ENCODE measurements around the gene CR1L. TPM values are rescaled to one million over a fixed set of nuclear protein-coding genes. Genes with fewer than 3 reads are reported as not detected.

The CR1L gene
- total and polyA plus RNA-seq, 9 of the 15 experiments (the other 6 are each of a cell fraction or from before 2014, with no cell fraction given) = 10.1 to 74.8 (median 34.3) TPM

DNA sequence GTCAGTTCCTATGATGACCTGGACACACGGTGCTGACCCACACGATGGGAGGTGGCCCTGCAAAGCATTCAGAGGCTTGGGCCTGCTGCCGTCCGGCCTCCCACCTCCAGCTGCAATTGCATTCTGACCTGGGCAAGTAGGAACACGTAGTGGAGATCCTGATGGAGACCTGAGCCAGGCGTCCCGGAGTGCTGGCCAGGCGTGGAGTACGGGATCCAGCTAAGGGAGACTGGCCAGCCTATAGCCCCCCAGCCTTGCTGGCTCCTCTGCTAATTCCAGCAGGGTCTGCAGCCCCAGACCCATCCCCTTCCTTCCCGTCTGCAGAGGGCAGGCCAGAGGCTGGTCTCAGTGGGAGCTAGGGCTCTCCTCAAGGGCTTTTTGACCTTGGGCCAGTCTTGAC, 118.2 kb downstream of the CR1L start:
- BruUV-seq (replicated peaks) = no TSS peak
- Histone ChIP-seq H3K4me2 (ENCODE audit: insufficient read depth, low read length) (no peak overlapping the region), H3K9ac (ENCODE audit: insufficient read depth in 1 of 2, low read depth in 2 of 2, low read length in 2 of 2) (no peak overlapping the region), H3K36me3 (ENCODE audit: control insufficient read depth, insufficient read depth, low read length) (peaks cover 96% of the 10 kb centered on the region), H3K4me1 (replicated peaks in 1 of 2; ENCODE audit: control insufficient read depth in 2 of 2, insufficient read depth in 2 of 2, low read length in 2 of 2) (peaks cover 0 to 6% of the 10 kb centered on the region in 2 experiments; a peak in 1 of 5 replicates), H3K4me3 (no peak overlapping the region), H3K27me3 (ENCODE audit: control insufficient read depth in 2 of 2, insufficient read depth in 2 of 2, low read length in 2 of 2) (no peaks in the 10 kb centered on the region), H4K20me1 (replicated peaks; ENCODE audit: control insufficient read depth, insufficient read depth, low read length) (no peaks in the 10 kb centered on the region), H3K79me2 (ENCODE audit: control insufficient read depth, insufficient read depth, low read length) (peaks cover 26% of the 10 kb centered on the region), H2AFZ (ENCODE audit: low read depth, low read length) (no peak overlapping the region), H3K27ac (ENCODE audit: extremely low read depth, low read depth, low read length) (no peak overlapping the region), H3K9me3 (replicated peaks; ENCODE audit: control insufficient read depth, insufficient read depth, low read depth, low read length) (no peaks in the 10 kb centered on the region; the same call in 1 of the 2 replicates), H3K9me1 (ENCODE audit: control insufficient read depth, insufficient read depth, low read length) (no peaks in the 10 kb centered on the region)
- CTCF ChIA-PET (ENCODE audit: low intra/inter-chr PET ratio) = interaction anchor here (0.6 kb wide), 1 partner anchor 34 kb away, joined by 5 read pairs; no protein-coding TSS in a partner anchor
- WGBS (ENCODE audit: insufficient coverage, low coverage, missing lambda C conversion rate) = 94% methylated on average over 10 of the region's 10 CpGs
- DNase-seq (ENCODE audit: extremely low read depth in 1 of 4, low spot score in 3 of 4) (no peak), ATAC-seq (peak; percentile 38), FAIRE-seq (no peak)
- no peak for TF ChIP-seq ZNF124 (CRISPR knock-in tag; IDR thresholded peaks at IDR 0.05)
- TF ChIP-seq POLR2AphosphoS5 (IDR thresholded peaks at IDR 0.05; ENCODE audit: control insufficient read depth, insufficient read depth, low read depth, low read length) = peak; percentile 54
- TF ChIP-seq TAL1 (IDR thresholded peaks at IDR 0.05) = no peak
- TF ChIP-seq ZC3H8 (IDR thresholded peaks at IDR 0.05) = no peak
- TF ChIP-seq ZNF830 (CRISPR knock-in tag; IDR thresholded peaks at IDR 0.05) = no peak
- no peak for TF ChIP-seq HDAC8 (tag; IDR thresholded peaks at IDR 0.05)
- no peak for TF ChIP-seq ZBTB7A (IDR thresholded peaks at IDR 0.05; ENCODE audit: borderline replicate concordance, control insufficient read depth, low read depth, low read length)
- TF ChIP-seq MCM7 (IDR thresholded peaks at IDR 0.05) = no peak
- peak; percentile 85 for TF ChIP-seq WHSC1 (IDR thresholded peaks at IDR 0.05; ENCODE audit: low read length)
- TF ChIP-seq, protein P1, sequence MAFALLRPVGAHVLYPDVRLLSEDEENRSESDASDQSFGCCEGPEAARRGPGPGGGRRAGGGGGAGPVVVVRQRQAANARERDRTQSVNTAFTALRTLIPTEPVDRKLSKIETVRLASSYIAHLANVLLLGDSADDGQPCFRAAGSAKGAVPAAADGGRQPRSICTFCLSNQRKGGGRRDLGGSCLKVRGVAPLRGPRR (CRISPR knock-in tag; IDR thresholded peaks at IDR 0.05) = no peak
- TF ChIP-seq ZFX (CRISPR knock-in tag; IDR thresholded peaks at IDR 0.05) = peak; percentile 62
- peak; percentile 20; the same call in 1 of the 2 replicates for TF ChIP-seq RBFOX2 (IDR thresholded peaks at IDR 0.05; ENCODE audit: low read depth, low read length)
- no peak for TF ChIP-seq ZNF57 (CRISPR knock-in tag; IDR thresholded peaks at IDR 0.05)
- no peak for TF ChIP-seq NCOA1 (IDR thresholded peaks at IDR 0.05; ENCODE audit: low read depth)
- TF ChIP-seq NR1H2 (CRISPR knock-in tag; IDR thresholded peaks at IDR 0.05) = no peak
- TF ChIP-seq ZNF212 (CRISPR knock-in tag; IDR thresholded peaks at IDR 0.05) = no peak
- TF ChIP-seq ZNF764 (CRISPR knock-in tag; IDR thresholded peaks at IDR 0.05; ENCODE audit: low read depth) = no peak
- TF ChIP-seq CTBP1 (IDR thresholded peaks at IDR 0.05; ENCODE audit: borderline replicate concordance) = no peak
- no peak for TF ChIP-seq RNF2 (IDR thresholded peaks at IDR 0.05)
- TF ChIP-seq HDAC3 (IDR thresholded peaks at IDR 0.05; ENCODE audit: borderline replicate concordance, partially characterized antibody) = no peak
- peak; percentile 10 for TF ChIP-seq POLR2B (IDR thresholded peaks at IDR 0.05; ENCODE audit: low read depth, partially characterized antibody)
- TF ChIP-seq, protein P2, sequence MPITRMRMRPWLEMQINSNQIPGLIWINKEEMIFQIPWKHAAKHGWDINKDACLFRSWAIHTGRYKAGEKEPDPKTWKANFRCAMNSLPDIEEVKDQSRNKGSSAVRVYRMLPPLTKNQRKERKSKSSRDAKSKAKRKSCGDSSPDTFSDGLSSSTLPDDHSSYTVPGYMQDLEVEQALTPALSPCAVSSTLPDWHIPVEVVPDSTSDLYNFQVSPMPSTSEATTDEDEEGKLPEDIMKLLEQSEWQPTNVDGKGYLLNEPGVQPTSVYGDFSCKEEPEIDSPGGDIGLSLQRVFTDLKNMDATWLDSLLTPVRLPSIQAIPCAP (CRISPR knock-in tag; IDR thresholded peaks at IDR 0.05; ENCODE audit: borderline replicate concordance) = no peak
- peak; percentile 35; the same call in 1 of the 2 replicates for TF ChIP-seq POLR2G (IDR thresholded peaks at IDR 0.05; ENCODE audit: low read depth, low read length)
- in situ Hi-C loops (cut with MboI) = no loop called here
- intact Hi-C loops (cut with micrococcal nuclease) = no loop called here
- POLR2A ChIA-PET = interaction anchor here (0.6 to 2.9 kb wide), 4 partner anchors 8 to 23 kb away, joined by 3 to 13 read pairs (median 4); partner anchors contain the start of gene CD46

Data from K562 (cell line).